Stimulated activated CD8-positive, alpha-beta memory T cell treated with anti-CD3 and anti-CD28 coated beads, Interleukin-4, amount 100 ng/mL, for 4 hours (primary cell): ENCODE results near the gene SYNJ1.
A peak's percentile ranks its signal among the peaks of the same experiment; 100 is the strongest.
"Not testable (repeated sequence)": the region's sequence is repeated elsewhere in the genome, so short reads cannot be mapped to it uniquely, and the experiment has no call there.

Experiments used
- DNase-seq, 2 donors: peaks; one replicate each; pipeline ENCODE4 v3.0.0-alpha.2; 2020; ENCODE audit warnings: low read depth in 2 of 2, low spot score in 1 of 2

SYNJ1 gene

GRCh38 chr21:32612075-32612998, 115.5 kb downstream of the SYNJ1 start, which contains the start of gene CFAP298:
Gene CFAP298, minus strand, starts transcription at chr21:32612377. Its CDS starts 134 bp downstream, at chr21:32612243.
- DNase-seq, result peak; percentile 68 to 70

GRCh38 chr21:32611471-32611997, 116.3 kb downstream of the SYNJ1 start:
- no peak for DNase-seq

GRCh38 chr21:32610940-32611339, 116.9 kb downstream of the SYNJ1 start:
- DNase-seq, result not testable (repeated sequence)

GRCh38 chr21:32608851-32609250, 119.0 kb downstream of the SYNJ1 start:
- DNase-seq, result no peak

GRCh38 chr21:32605469-32605868, 122.3 kb downstream of the SYNJ1 start:
- DNase-seq, result no peak

- DNase-seq, result no peak
Measured at GRCh38 chr21:32604464-32604863, 123.3 kb downstream of the SYNJ1 start.

GRCh38 chr21:32603131-32603530, 124.7 kb downstream of the SYNJ1 start:
- no peak for DNase-seq

GRCh38 chr21:32602099-32602498, 125.7 kb downstream of the SYNJ1 start:
- no peak for DNase-seq

GRCh38 chr21:32599526-32599925, 128.3 kb downstream of the SYNJ1 start:
- no peak for DNase-seq

GRCh38 chr21:32599091-32599490, 128.7 kb downstream of the SYNJ1 start:
- no peak for DNase-seq

GRCh38 chr21:32597205-32597604, 130.6 kb downstream of the SYNJ1 start:
- no peak for DNase-seq

- DNase-seq, result no peak
Measured at GRCh38 chr21:32595431-32595830, 132.4 kb downstream of the SYNJ1 start.

GRCh38 chr21:32593690-32594089, 134.1 kb downstream of the SYNJ1 start:
- no peak for DNase-seq

- DNase-seq, result no peak
Measured at GRCh38 chr21:32592929-32593502, 134.8 kb downstream of the SYNJ1 start.

GRCh38 chr21:32590130-32590529, 137.7 kb downstream of the SYNJ1 start:
- DNase-seq, result no peak

- DNase-seq, result no peak
Measured at GRCh38 chr21:32587651-32588050, 140.2 kb downstream of the SYNJ1 start.

GRCh38 chr21:32587120-32587519, 140.7 kb downstream of the SYNJ1 start:
- DNase-seq, result no peak

- DNase-seq, result no peak
Measured at GRCh38 chr21:32585970-32586369, 141.8 kb downstream of the SYNJ1 start.

GRCh38 chr21:32585042-32585710, 142.6 kb downstream of the SYNJ1 start, which contains the start of gene TCP10L:
Gene TCP10L, minus strand, starts transcription at chr21:32585523. Its CDS starts 1,219 bp downstream, at chr21:32584304.
- DNase-seq, result no peak

GRCh38 chr21:32584472-32584871, 143.3 kb downstream of the SYNJ1 start:
- no peak for DNase-seq

GRCh38 chr21:32581732-32582131, 146.1 kb downstream of the SYNJ1 start:
- DNase-seq, result no peak
